Measurements from ENCODE around the gene ERCC8.
"Not testable (repeated sequence)": the region's sequence is repeated elsewhere in the genome, so short reads cannot be mapped to it uniquely, and the experiment has no call there.

ERCC8 gene, protein sequence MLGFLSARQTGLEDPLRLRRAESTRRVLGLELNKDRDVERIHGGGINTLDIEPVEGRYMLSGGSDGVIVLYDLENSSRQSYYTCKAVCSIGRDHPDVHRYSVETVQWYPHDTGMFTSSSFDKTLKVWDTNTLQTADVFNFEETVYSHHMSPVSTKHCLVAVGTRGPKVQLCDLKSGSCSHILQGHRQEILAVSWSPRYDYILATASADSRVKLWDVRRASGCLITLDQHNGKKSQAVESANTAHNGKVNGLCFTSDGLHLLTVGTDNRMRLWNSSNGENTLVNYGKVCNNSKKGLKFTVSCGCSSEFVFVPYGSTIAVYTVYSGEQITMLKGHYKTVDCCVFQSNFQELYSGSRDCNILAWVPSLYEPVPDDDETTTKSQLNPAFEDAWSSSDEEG

DNA sequence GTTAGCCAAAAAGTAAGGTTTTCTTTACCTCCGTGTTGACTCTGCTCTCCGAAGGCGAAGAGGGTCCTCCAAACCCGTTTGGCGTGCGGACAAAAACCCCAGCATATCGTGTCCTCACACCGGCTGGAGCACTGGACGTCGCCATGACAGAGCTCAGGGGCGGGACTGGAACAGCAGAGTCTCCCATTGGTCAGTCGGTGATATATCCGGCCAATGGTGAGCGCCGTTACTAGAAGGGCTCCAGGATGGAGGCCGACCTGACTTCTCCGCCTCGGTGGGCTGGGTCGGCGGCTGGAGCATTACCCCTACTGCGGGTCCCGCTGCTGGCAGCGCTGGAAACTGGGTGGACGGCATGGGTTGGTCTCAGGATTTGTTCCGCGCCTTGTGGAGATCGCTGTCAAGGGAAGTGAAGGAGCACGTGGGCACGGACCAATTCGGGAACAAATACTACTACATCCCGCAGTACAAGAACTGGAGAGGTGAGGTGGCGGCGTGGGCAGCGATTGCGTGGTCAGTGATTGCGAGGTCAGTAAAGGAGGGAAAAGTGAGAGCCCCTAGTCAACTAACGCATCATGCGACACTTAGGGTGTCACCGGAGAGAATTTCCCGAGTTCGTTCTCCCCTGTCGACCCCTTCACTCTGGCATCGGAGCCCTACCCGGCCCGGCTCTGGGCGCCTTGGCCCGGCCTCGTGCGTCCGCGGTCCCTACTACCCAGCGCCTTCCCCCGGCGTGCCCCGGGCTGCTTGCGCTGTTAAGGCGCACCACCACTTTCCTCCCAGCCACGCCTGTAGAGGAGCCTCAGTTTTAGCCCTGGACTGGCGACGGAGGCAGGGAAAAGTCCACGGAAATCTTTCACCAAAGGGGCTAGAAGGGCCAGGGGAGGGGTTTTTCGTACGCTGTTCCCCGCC is at the start of gene ERCC8, which contains the start of gene NDUFAF2:
Gene ERCC8, minus strand, starts transcription at position 167 of the 909 bp plus-strand sequence. Its CDS starts 62 bp downstream, at position 105.
Gene NDUFAF2, plus strand, starts transcription at position 302 of the 909 bp plus-strand sequence. Its CDS starts 51 bp downstream, at position 353.
- ATAC-seq: peak; percentile 99 to 100

DNA sequence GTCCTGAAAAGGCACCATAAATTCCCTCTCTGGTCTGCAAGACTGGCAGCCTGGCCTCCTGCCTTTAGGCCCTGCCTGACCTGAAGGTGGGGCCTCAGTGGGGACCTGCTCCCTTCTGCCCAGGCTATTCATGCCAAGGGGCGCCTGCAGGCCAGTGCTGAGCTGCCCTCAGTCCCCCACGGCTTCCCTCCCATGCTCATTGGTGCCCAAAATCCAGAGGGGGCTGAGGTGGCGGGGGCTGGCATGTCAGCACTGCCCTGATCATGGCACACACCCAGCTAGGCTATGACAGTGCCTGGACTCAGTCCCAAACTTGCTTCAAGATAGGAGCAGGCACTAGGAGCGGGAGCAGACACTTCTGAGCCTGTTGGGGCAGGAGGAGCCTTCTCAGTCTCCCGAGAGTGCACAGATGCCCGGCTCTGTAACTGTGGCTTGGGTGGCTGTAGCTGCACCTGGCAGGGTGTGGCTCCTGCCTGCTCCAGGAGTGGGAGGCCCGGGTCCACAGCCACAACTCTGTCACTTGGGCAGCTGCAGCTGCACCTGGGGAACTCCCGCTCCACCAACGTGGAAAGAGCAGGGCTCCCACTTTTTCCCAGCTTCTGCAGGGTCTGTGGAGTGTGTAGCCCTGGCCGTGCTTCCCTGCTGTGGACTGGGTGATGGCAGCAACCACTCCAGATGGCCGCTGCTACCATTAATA is 49.2 kb upstream of the ERCC8 start:
- no peak for ATAC-seq

DNA sequence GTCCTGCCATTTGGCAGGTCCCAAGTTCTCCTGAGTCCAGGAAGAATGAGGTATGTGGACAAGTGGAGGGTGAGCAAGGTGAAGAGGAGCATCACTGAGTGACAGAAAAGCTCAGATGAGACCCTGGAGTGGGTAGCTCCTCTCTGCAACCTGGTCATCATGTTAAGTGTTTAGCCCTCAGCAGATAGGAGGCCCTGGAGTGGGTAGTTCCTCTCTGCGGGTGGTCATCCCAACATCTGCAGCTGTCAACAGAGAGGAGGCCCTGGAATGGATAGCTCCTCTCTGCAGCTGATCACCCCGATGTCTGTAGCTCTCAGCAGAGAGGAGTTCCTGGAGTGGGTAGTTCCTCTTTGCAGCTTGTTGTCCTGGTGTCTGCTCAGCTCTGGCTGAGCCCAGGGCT is 48.6 kb upstream of the ERCC8 start:
- ATAC-seq: no peak

DNA sequence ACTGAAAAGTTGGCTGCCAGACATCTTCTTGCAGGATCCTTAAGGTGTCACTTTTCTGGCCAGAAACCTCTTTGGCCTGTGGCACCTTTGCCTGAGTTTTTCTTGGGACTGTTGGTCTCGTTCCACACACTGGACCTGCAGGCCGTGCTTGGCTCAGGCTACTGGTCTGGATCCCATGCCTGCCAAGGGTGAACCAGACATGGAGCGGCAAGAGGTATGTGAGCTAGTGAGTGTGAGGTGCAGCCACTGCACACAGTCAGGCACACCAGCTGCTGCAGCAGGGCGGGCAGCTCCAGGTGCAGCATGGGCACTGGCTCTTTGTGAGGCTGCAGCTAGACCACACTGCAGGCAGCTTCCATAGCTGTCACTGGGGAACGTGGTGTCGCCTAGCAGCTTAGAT is 48.0 kb upstream of the ERCC8 start:
- no peak for ATAC-seq

DNA sequence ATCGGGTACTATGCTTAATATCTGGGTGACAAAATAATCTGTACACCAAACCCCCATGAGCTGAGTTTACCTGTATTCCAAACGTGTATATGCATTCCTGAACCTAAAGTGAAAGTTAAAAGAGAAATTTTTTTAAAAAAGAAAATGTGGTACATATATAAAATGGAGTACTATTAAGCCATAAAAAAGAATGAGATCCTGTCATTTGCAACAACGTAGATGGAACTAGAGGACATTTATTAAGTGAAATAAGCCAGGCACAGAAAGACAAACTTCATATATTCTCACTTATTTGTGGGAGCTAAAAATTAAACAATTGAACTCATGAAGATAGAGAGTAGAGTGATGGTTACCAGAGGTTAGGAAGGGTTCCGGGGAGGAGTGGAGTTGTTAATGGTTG is 44.9 kb upstream of the ERCC8 start:
- no peak for ATAC-seq

DNA sequence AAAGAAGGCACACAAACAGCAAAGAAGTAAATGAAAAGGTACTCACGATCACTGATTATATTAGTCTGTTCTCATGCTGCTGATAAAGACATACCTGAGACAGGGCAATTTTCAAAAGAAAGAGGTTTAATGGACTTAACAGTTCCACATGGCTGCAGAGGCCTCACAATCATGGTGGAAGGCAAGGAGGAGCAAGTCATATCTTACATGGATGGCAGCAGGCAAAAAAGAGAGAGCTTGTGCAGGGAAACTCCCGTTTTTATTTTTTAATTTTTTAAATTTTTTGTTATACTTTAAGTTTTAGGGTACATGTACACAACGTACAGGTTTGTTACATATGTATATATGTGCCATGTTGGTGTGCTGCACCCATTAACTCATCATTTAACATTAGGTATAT is 37.3 kb upstream of the ERCC8 start:
- not testable (repeated sequence) for ATAC-seq

DNA sequence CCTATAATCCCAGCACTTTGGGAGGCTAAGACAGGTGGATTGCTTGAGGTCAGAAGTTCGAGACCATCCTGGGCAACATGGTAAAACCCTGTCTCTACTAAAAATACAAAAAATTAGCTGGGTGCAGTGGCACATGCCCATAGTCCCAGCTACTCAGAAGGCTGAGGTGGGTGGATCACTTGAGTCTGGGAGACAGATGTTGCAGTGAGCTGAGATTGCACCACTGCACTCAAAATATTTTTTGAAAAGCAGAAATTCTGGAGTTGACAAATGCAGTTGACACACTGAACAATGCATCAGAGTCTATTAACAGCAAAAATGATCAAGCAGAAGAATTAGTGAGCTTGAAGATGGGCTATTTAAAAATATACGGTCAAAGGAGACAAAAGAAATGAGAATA is 35.6 kb upstream of the ERCC8 start:
- ATAC-seq: no peak

DNA sequence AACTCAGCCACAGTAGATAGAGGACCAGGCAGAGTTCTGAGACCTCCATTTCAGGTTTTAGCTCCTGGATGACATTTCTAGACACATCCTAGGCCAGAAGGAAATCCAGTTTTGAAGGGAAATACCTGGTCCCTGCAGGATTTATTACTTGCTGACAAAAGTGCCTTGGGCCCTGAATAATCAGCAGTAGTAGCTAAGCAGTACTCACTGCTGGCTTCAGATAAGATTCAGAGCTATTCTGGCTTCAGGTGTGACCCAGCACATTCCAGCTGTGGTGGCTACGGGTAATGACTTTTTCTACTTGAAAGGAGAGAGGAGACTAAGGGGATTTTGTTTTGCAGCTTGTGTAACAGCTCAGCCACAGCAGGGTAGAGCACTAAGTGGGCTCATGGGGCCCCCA is 34.1 kb upstream of the ERCC8 start:
- ATAC-seq: no peak

DNA sequence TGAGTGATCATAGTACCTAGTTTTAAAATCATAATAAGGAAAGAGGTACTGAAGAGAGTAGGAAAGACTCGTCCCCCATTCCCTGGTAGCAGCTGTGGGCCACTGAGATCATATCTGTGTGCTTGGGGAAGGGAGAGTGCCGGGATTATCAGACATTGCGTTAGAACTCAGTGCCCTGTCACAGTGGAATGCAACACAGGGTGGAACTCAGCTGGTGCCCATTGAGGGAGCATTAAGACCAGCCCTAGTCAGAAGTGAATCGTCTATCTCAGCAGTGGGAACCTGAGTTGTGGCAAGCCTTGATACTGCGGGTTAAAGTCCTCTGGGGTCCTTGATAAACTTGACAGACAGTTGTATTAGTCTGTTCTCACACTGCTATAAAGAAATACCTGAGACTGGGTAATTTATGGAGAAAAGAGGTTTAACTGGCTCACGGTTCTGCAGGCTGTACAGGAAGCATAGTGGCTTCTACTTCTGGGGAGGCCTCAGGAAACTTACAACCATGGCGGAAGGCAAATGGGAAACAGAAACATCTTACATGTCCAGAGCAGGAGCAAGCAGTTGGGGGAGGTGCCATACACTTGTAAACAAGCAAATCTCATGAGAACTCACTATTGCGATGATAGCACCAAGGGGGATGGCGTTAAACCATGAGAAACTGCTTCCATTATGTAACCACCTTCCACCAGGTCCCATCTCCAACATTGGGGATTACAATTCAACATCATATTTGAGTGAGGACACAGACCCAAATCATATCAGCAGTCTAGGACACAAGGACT is 33.3 kb upstream of the ERCC8 start:
- ATAC-seq: no peak

DNA sequence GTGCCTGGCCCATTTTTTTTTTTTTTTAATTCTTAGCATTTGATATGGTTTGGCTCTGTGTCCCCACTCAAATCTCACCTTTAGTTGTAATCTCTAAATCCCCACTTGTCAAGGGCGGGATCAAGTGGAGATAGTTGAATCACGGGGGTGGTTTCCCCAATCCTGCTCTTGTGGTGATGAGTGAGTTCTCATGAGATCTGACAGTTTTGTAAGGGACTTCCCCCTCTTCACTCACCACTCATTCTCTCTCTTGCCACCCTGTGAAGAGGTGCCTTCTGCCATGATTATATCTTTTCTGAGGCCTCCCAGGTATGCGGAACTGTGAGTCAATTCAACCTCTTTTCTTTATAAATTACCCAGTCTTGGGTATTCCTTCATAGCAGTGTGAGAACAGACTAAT is 27.4 kb upstream of the ERCC8 start:
- peak; percentile 99 for ATAC-seq

DNA sequence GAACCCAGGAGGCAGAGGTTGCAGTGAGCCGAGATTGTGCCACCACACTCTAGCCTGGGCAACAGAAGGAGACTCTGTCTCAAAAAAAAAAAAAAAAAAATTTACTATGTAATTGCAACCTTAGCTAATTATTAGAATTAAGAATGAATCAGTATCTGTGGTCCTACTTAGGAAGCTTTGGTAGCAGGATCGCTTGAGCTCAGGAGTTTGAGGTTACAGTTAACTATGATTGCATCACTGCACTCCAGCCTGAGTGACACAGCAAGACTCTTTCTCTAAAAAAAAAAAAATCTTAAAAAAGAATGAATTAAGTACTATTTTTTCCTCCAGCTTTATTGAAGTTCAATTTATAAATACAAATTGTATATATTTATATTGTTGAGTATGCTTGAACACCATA is 16.8 kb upstream of the ERCC8 start:
- ATAC-seq: peak in 1 of 2 donors; percentile 38

DNA sequence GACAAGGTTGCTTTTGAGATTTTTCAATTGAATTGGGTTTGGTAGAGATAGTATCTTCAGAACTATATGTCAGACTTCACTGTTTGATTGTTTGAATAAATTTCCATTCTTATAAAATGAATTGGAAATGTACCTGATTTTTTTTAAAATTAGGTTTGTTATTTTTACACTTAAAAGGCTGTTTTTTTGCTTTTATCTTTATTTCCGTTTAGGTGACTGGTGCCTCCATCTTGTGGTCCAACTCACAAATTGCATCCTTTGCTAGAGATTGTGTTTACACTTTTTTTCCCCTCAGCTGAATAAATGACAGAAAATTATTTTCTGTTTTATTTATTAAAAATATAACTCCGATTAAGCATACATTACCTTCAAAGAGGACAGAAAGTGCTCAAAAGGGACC is 15.7 kb upstream of the ERCC8 start:
- no peak for ATAC-seq

DNA sequence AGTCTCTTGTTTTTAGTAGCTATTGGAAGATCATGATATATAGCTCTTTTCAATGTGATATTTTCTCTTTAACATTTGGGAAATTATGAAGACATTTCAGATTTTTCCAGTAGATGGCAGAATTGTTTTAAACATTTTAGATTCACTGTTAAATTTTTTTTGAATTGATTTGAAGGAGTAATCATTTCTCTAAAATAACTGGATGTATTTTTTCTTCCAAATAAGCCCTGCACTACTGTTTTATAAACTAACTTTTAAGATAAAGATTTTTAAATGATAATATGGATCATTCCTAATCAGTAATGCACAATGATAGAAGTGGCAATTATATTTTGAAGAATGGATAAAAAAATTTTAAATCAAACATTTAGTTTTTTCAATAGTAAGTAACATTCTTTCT is 14.3 kb upstream of the ERCC8 start:
- ATAC-seq: no peak

DNA sequence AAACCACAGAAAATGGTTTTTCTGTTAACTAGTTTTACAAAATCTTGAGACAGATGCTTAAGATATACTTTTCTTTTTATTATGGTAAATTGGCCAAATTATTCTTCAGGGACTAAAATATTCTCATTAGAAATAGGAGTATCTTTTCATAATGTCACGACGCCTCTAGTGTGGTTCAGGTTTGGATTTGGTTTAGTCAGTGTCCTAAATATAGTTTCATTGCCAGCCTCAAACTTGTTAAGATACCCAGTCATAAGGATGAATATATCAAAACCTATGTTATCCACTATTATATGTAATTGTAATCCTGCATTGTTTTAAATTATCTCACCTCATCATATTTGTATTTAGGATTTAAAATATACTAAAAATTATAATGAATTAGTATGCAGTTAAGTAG is 13.8 kb upstream of the ERCC8 start:
- no peak for ATAC-seq

DNA sequence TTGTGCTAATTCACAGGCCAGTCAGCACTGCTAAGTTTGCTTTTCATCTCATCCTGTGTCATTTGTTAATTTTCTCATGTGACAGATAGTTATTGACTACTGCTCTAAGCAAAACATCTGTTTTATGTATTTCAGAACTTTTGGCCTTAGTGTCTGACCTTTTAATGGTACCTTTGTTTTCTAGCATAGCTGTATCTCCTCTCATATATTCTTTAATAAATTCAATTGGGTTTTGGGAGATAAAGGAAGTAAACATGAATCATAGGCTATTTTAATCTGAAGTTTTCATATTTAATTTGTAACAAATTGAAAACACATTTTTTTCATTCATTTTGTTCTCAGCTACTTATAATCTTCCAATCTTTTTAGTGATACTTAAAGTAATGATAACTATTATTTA is 13.2 kb upstream of the ERCC8 start:
- ATAC-seq: no peak

DNA sequence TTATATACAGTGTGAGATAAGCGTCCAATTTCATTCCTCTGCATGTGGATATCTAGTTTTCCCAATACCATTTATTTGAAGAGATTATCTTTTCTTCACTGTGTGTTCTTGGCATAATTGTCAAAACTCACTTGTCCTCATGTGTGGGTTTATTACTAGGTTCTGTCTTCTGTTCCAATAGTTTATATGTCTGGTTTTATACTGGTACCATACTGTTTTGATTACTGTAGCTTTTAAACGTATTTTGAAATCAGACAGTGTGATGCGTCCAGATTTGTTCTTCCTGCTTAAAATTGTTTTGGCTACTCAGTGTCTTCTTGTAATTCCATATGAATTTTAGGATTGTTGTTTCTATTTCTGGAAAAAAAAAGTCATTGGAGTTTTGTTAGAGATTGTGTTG is 10.4 kb upstream of the ERCC8 start:
- ATAC-seq: no peak

DNA sequence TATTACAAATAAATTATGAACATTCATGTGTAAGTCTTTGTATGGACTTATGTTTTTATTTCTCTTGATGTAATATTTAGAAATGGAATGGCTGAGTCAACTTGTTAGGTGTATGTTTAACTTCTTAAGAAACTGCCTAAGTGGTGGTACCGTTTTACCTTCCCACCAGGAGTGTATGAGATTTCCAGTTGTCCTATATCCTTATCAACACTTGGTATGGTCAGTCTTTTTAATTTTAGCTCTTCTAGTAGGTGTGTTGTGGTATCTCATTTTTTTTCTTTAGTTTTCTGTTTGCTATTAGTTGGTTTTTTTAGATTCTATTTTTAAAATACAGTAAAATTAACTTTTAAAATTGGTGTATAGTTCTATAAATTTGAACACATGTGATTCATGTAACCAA is 3.9 kb upstream of the ERCC8 start:
- no peak for ATAC-seq

DNA sequence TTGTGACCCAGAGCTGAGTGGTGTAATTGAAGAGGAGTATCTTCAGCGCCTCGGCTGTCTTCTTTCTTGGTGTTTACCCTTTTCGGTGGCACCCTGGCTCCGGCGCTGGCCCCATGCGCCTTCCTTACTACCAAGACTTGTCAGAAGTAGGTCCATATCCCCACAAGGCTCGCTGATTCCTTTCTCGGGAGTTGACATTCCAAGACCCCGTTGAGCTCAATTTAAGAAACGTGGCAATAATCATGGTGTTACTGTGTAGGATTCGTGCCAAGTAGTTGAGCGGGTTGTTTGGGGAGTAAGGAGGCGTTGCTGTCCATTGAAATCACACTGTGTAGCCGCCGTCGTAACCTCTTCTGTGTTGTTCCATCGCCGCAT is 930 bp upstream of the ERCC8 start:
- ATAC-seq: no peak

DNA sequence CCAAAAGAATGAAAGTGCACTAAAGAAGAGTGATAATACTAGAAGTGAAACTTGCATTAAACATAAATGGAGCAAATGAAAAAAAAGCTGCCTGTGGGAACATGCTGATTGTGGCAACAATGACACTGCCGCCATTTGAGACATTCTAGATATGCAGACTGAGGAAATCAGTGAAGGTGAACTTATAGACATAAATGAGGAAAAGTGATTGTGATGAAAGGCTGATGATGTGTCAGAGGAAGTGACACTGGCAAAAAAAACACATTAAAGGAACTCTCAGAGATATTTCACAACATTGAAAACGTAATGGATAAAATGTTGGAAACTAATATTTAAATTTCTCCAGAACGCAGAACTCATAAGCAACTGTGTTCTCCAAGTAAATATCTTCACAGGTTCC is 1.2 kb downstream of the ERCC8 start:
- no peak for ATAC-seq

DNA sequence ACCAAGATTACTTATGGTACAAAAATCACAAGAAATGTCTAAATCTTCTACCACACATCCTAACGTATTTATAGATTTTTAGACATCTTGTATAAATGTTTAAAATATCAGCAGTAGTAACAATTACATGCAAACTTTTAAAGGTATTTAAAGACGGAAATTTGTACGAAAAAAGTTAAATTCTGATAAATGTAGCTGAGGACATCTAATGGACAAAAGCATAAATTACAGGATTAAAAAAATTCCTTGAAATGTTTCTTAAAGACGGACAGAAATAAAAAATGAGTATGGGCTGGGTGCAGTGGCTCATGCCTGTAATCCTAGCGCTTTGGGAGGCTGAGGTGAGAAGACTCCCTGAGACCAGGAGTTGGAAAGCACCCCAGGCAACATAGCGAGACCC is 15.8 kb downstream of the ERCC8 start:
- no peak for ATAC-seq

DNA sequence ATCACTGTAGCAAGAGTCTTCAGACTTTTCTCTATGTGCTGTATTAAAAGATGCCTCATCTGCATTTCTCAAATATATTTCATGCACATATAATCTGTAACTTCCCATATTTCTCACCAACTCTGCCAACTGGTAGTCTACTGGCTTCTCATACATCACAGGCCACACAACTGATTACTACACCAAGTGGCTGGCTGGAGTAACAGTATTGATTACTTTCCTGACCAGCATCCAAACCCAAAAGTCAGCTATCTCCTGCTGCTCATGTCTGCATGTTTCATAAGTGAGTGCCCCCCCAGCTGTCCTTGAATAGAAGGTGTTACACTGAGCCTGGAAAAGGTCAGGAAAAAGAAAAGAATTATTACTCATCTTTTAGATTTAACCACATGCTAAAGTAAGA is 17.4 kb downstream of the ERCC8 start:
- ATAC-seq: no peak

DNA sequence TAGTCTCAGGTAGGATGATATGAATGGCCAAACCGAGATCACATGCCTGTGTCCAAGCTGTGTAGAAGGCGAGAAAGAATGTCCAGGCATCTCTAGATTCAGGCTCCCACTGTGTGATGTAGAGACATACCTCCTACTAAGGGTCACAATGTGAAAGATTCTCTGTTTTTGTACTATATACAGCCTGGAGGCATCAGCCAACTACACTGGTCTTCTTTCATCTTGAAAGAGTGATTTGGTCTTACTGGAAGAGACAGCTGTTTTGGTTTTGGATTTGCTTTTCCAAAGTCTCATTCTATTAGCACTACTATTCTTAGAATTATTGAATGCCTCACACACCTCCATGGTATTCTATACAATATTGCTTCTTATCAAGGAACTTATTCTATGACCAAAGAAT is 26.4 kb downstream of the ERCC8 start:
- ATAC-seq: no peak

All from activated CD4-positive, CD25-positive, alpha-beta regulatory T cell treated with anti-CD3 and anti-CD28 coated beads, Interleukin-2, amount 50 U/mL, for 24 hours (primary cell).